Measurements from ENCODE around the gene RASEF. TPM values are rescaled to one million over a fixed set of nuclear protein-coding genes. Genes with fewer than 3 reads are reported as not detected.

RASEF gene
- total RNA-seq, 6 experiments from 2014 or later = 0.73 to 6.1 (median 1.9) TPM

- no peaks in the 10 kb centered on the region for H3K9me3 ChIP-seq
- no peaks in the 10 kb centered on the region for H3K27me3 ChIP-seq
- ATAC-seq (no peak), DNase-seq (no peak)
- H3K4me1 ChIP-seq = no peaks in the 10 kb centered on the region
- no peak overlapping the region for H3K27ac ChIP-seq
- WGBS (ENCODE audit: insufficient coverage, low coverage, low lambda C conversion rate, missing lambda C conversion rate) = 54% methylated on average over 2 of the region's 3 CpGs
- H3K4me3 ChIP-seq = no peak overlapping the region
- intact Hi-C loops (cut with DNase I) = no loop called here
- no peaks in the 10 kb centered on the region for H3K36me3 ChIP-seq
- TF ChIP-seq CTCF (IDR thresholded peaks at IDR 0.05) (no peak), POLR2A (IDR thresholded peaks at IDR 0.05) (no peak)
Measured at GRCh38 chr9:82972446-82972845, 90.5 kb downstream of the RASEF start.

GRCh38 chr9:82970359-82970758 is 92.6 kb downstream of the RASEF start:
- Histone ChIP-seq H3K4me3 (no peak overlapping the region), H3K27ac (no peak overlapping the region), H3K9me3 (no peaks in the 10 kb centered on the region), H3K4me1 (no peaks in the 10 kb centered on the region), H3K27me3 (no peaks in the 10 kb centered on the region), H3K36me3 (no peaks in the 10 kb centered on the region)
- intact Hi-C loops (cut with DNase I) = no loop called here
- TF ChIP-seq POLR2A (IDR thresholded peaks at IDR 0.05) (no peak), CTCF (IDR thresholded peaks at IDR 0.05) (no peak)
- WGBS (ENCODE audit: insufficient coverage, low coverage, low lambda C conversion rate, missing lambda C conversion rate) = 73% methylated on average over 3 of the region's 3 CpGs
- DNase-seq (no peak), ATAC-seq (no peak)

- no peaks in the 10 kb centered on the region for H3K4me1 ChIP-seq
Measured at GRCh38 chr9:82969291-82969690, 93.7 kb downstream of the RASEF start.

GRCh38 chr9:82968816-82969215 is 94.1 kb downstream of the RASEF start:
- no peak for TF ChIP-seq POLR2A (IDR thresholded peaks at IDR 0.05)
- TF ChIP-seq CTCF (IDR thresholded peaks at IDR 0.05) = no peak
- no peaks in the 10 kb centered on the region for H3K9me3 ChIP-seq
- ATAC-seq (no peak), DNase-seq (no peak)
- WGBS (ENCODE audit: insufficient coverage, low coverage, low lambda C conversion rate, missing lambda C conversion rate) = 38% methylated on average over 1 of the region's 1 CpG
- H3K4me1 ChIP-seq = no peaks in the 10 kb centered on the region
- no peaks in the 10 kb centered on the region for H3K27me3 ChIP-seq
- no peaks in the 10 kb centered on the region for H3K36me3 ChIP-seq
- H3K27ac ChIP-seq = no peak overlapping the region
- intact Hi-C loops (cut with DNase I) = no loop called here
- H3K4me3 ChIP-seq = no peak overlapping the region

More at GRCh38 chr9:82969291-82969690, 93.7 kb downstream of the RASEF start:
- Histone ChIP-seq H3K36me3 (no peaks in the 10 kb centered on the region), H3K27ac (no peak overlapping the region), H3K9me3 (no peaks in the 10 kb centered on the region), H3K27me3 (no peaks in the 10 kb centered on the region), H3K4me3 (no peak overlapping the region)
- 49% methylated on average over 3 of the region's 4 CpGs for WGBS (ENCODE audit: insufficient coverage, low coverage, low lambda C conversion rate, missing lambda C conversion rate)
- no peak for ATAC-seq
- intact Hi-C loops (cut with DNase I) = no loop called here
- no peak for DNase-seq
- TF ChIP-seq CTCF (IDR thresholded peaks at IDR 0.05) = no peak
- TF ChIP-seq POLR2A (IDR thresholded peaks at IDR 0.05) = no peak

GRCh38 chr9:82968388-82968787 is 94.6 kb downstream of the RASEF start:
- no peaks in the 10 kb centered on the region for H3K36me3 ChIP-seq
- no peak for ATAC-seq
- WGBS (ENCODE audit: insufficient coverage, low coverage, low lambda C conversion rate, missing lambda C conversion rate) = 68% methylated on average over 3 of the region's 3 CpGs
- H3K4me3 ChIP-seq = no peak overlapping the region
- no peak for DNase-seq
- intact Hi-C loops (cut with DNase I) = no loop called here
- H3K27me3 ChIP-seq = no peaks in the 10 kb centered on the region
- H3K4me1 ChIP-seq = no peaks in the 10 kb centered on the region
- no peak overlapping the region for H3K27ac ChIP-seq
- H3K9me3 ChIP-seq = no peaks in the 10 kb centered on the region
- TF ChIP-seq CTCF (IDR thresholded peaks at IDR 0.05) (no peak), POLR2A (IDR thresholded peaks at IDR 0.05) (no peak)
